ENCODE data around the gene LSR. TPM values are rescaled to one million over a fixed set of nuclear protein-coding genes. Genes with fewer than 3 reads are reported as not detected.

LSR gene, protein sequence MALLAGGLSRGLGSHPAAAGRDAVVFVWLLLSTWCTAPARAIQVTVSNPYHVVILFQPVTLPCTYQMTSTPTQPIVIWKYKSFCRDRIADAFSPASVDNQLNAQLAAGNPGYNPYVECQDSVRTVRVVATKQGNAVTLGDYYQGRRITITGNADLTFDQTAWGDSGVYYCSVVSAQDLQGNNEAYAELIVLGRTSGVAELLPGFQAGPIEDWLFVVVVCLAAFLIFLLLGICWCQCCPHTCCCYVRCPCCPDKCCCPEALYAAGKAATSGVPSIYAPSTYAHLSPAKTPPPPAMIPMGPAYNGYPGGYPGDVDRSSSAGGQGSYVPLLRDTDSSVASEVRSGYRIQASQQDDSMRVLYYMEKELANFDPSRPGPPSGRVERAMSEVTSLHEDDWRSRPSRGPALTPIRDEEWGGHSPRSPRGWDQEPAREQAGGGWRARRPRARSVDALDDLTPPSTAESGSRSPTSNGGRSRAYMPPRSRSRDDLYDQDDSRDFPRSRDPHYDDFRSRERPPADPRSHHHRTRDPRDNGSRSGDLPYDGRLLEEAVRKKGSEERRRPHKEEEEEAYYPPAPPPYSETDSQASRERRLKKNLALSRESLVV
- total RNA-seq, result 10 to 100 TPM; 36.8 to 64.9 (median 57.4) TPM
- total RNA-seq (2013), result 19.8 TPM
- 12.3 to 94.7 (median 39.4) reads per million in 29 experiments for total RNA-seq

DNA sequence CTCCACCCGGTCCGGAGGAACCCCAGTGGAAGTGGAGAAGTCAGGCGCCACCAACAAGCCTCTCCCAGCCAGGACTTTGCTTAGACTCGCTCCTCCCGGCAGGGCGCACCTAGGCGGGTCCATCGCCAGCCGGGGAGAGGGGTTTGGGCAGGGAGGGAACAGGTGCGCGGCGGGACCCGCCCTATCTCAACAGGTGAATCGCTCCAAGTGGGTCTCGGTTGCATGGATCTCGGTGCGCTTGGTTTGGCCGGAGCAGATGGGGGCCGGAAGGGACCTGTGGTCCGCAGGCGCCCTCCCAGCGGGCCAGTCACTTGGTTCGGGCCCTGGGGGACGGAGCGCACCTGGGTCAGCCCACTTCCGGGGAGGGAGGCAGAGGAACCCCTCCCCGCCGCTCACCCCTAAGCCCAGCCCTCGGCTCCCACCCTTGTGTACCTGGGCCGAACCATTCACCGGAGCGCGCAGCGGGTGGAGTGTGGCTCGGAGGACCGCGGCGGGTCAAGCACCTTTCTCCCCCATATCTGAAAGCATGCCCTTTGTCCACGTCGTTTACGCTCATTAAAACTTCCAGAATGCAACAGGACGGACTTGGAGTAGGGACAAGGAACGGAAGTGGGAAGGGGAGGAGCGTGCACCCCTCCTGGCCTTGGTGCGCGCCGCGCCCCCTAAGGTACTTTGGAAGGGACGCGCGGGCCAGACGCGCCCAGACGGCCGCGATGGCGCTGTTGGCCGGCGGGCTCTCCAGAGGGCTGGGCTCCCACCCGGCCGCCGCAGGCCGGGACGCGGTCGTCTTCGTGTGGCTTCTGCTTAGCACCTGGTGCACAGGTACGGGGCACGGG is at the start of gene LSR:
TSS of gene LSR (plus strand) at position 693 of the 836 bp plus-strand sequence. CDS start at position 714, 21 bp downstream.
- H3K4me1 ChIP-seq (ENCODE audit: control insufficient read depth in 1 of 2, extremely low read depth in 1 of 2, insufficient read depth in 2 of 2, low read length in 2 of 2), result peaks cover 3 to 31% of the 10 kb centered on the region in 2 experiments
- Mint-ChIP-seq H3K4me1 (peaks cover 31 to 50% (median 39%) of the 10 kb centered on the region in 3 donors), H3K27me3 (peaks cover 3 to 5% of the 10 kb centered on the region in 2 donors), H3K27ac (peak within 1 kb of the TSS; percentile 96 to 98), H3K4me3 (peak within 1 kb of the TSS; percentile 86 to 95 (median 91)), H3K36me3 (peaks cover 18% of the 10 kb centered on the region), H3K9me3 (peaks cover 4 to 11% (median 5%) of the 10 kb centered on the region in 3 donors)
- DNase-seq (peak; percentile 34 to 83 (median 67)), ATAC-seq (replicated peaks in 1 of 4) (peak; percentile 87 to 91 (median 90))
- H3K36me3 ChIP-seq (ENCODE audit: control insufficient read depth in 2 of 2, extremely low read depth in 1 of 2, insufficient read depth in 1 of 2, low read length in 1 of 2), result no peaks in the 10 kb centered on the region
- CTCF ChIA-PET, result interaction anchor here in 1 of 2 donors (1.0 kb wide), 1 partner anchor 247 kb away, joined by 3 read pairs; no protein-coding TSS in a partner anchor
- H3K4me3 ChIP-seq (ENCODE audit: control insufficient read depth in 1 of 2, extremely low read depth in 1 of 2, low read length in 1 of 2), result peak within 1 kb of the TSS; percentile 72 to 85
- H3K9me3 ChIP-seq, result no peaks in the 10 kb centered on the region
- H3K27ac ChIP-seq (ENCODE audit: low read length), result peak within 1 kb of the TSS; percentile 90
- under 1% methylated on average over 57 of the region's 69 CpGs for WGBS (ENCODE audit: insufficient coverage)
- peaks cover 2 to 26% of the 10 kb centered on the region in 2 experiments for H3K27me3 ChIP-seq (replicated peaks in 1 of 2; ENCODE audit: control insufficient read depth in 2 of 2, extremely low read depth in 1 of 2, insufficient read depth in 2 of 2, low read length in 1 of 2)
- POLR2A ChIA-PET, result no interaction called here

DNA sequence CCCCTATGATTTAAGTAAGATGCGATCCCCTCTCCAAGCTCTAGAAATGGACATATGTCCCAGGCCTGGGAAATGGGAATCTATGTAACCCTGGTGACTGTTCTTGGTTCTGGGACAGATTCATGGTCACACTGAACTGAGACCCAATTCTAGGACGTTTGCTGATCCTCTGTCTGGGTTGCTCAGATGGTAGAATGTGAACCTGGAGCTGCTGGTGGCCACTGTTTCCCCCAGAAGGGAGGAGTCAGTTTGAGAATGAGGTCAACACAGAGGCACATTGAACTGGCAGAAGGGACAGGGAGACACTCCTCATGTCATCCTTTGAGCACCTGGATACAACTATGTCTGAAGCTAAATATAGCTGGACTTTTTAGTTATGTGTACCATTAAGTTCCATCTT is 49.3 kb upstream of the LSR start:
- POLR2A ChIA-PET, result no interaction called here
- Histone ChIP-seq H3K36me3 (ENCODE audit: control insufficient read depth in 2 of 2, extremely low read depth in 1 of 2, insufficient read depth in 1 of 2, low read length in 1 of 2) (no peaks in the 10 kb centered on the region), H3K27ac (ENCODE audit: low read length) (no peak overlapping the region), H3K9me3 (no peaks in the 10 kb centered on the region), H3K4me1 (ENCODE audit: control insufficient read depth in 1 of 2, extremely low read depth in 1 of 2, insufficient read depth in 2 of 2, low read length in 2 of 2) (peaks cover 7 to 26% of the 10 kb centered on the region in 2 experiments), H3K27me3 (replicated peaks in 1 of 2; ENCODE audit: control insufficient read depth in 2 of 2, extremely low read depth in 1 of 2, insufficient read depth in 2 of 2, low read length in 1 of 2) (peaks cover 0 to 3% of the 10 kb centered on the region in 2 experiments), H3K4me3 (ENCODE audit: control insufficient read depth in 1 of 2, extremely low read depth in 1 of 2, low read length in 1 of 2) (no peak overlapping the region)
- no peak overlapping the region for H3K4me3 Mint-ChIP-seq
- H3K36me3 Mint-ChIP-seq, result no peaks in the 10 kb centered on the region
- H3K4me1 Mint-ChIP-seq, result peaks cover 45 to 67% (median 57%) of the 10 kb centered on the region in 3 donors
- no peaks in the 10 kb centered on the region for H3K9me3 Mint-ChIP-seq
- no CpG with 5 or more reads among the region's 2 CpGs for WGBS (ENCODE audit: insufficient coverage)
- H3K27ac Mint-ChIP-seq, result peak overlapping the region in 1 of 2 donors; percentile 51
- no peak for ATAC-seq (replicated peaks in 1 of 4)
- DNase-seq, result no peak
- H3K27me3 Mint-ChIP-seq, result no peaks in the 10 kb centered on the region
- CTCF ChIA-PET, result interaction anchor here in 1 of 2 donors (0.6 kb wide), 1 partner anchor 943 kb away, joined by 3 read pairs; no protein-coding TSS in a partner anchor

DNA sequence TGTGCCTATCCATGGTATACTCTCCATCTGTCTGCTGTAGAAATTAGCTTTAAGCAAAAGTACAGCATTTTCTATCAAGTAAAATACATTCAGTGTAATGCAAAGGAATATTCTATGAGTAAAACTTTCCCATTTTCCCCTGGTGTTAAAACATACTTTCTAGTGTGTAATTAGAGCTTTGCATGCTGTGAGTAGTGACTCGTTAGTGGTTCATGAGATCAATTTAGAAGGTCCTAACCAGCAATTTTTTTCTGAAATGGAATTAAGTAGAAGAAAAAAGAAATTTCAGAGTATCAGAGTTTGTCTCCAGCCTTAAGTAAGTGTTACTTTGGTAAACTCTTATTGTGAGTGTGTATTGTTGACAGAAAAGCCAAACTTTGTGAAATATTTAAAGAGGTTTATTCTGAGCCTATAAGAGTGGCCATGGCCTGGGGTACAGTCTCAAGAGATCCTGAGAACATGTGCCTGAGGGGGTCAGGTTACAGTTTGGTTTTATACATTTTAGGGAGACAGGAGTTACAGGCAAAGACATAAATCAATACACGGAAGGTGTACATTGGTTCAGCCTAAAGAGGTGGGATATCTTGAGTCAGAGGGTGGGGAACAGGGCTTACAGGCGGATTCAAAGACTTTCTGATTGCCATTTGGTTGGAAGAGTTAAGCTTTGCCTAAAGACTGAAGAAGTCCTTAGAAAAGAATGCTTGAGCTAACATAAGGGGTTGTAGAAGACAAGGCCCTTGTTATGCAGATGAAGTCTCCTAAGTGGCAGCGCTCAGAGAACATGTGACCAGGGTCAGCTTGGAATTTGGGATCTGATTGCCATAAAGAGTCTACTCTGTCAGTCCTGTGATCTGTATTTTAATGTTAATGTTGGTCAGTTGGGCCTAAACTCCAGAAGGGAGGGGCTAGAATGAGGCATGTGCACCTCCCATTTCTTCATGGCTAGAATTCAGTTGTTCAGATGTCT is 45.8 kb upstream of the LSR start:
- 98% methylated on average over 4 of the region's 4 CpGs for WGBS (ENCODE audit: insufficient coverage)
- H3K9me3 ChIP-seq, result no peaks in the 10 kb centered on the region
- ChIA-PET POLR2A (interaction anchor here in 1 of 2 donors (0.6 kb wide), 1 partner anchor 209 kb away, joined by 3 read pairs; no protein-coding TSS in a partner anchor), CTCF (interaction anchor here in 1 of 2 donors (0.5 kb wide), 1 partner anchor 39 kb away, joined by 3 read pairs; no protein-coding TSS in a partner anchor)
- ATAC-seq (replicated peaks in 1 of 4), result no peak
- peaks cover 37 to 59% of the 10 kb centered on the region in 2 experiments for H3K4me1 ChIP-seq (ENCODE audit: control insufficient read depth in 1 of 2, extremely low read depth in 1 of 2, insufficient read depth in 2 of 2, low read length in 2 of 2)
- peak overlapping the region; percentile 91 for H3K27ac ChIP-seq (ENCODE audit: low read length)
- H3K27me3 Mint-ChIP-seq, result no peaks in the 10 kb centered on the region
- peaks cover 0 to 2% (median 1%) of the 10 kb centered on the region in 3 donors for H3K9me3 Mint-ChIP-seq
- peak overlapping the region; percentile 98 to 99 for H3K27ac Mint-ChIP-seq
- DNase-seq, result no peak
- no peaks in the 10 kb centered on the region for H3K36me3 ChIP-seq (ENCODE audit: control insufficient read depth in 2 of 2, extremely low read depth in 1 of 2, insufficient read depth in 1 of 2, low read length in 1 of 2)
- H3K36me3 Mint-ChIP-seq, result no peaks in the 10 kb centered on the region
- H3K27me3 ChIP-seq (replicated peaks in 1 of 2; ENCODE audit: control insufficient read depth in 2 of 2, extremely low read depth in 1 of 2, insufficient read depth in 2 of 2, low read length in 1 of 2), result no peaks in the 10 kb centered on the region
- H3K4me1 Mint-ChIP-seq, result peaks cover 77 to 85% (median 83%) of the 10 kb centered on the region in 3 donors
- no peak overlapping the region for H3K4me3 Mint-ChIP-seq
- H3K4me3 ChIP-seq (ENCODE audit: control insufficient read depth in 1 of 2, extremely low read depth in 1 of 2, low read length in 1 of 2), result no peak overlapping the region

DNA sequence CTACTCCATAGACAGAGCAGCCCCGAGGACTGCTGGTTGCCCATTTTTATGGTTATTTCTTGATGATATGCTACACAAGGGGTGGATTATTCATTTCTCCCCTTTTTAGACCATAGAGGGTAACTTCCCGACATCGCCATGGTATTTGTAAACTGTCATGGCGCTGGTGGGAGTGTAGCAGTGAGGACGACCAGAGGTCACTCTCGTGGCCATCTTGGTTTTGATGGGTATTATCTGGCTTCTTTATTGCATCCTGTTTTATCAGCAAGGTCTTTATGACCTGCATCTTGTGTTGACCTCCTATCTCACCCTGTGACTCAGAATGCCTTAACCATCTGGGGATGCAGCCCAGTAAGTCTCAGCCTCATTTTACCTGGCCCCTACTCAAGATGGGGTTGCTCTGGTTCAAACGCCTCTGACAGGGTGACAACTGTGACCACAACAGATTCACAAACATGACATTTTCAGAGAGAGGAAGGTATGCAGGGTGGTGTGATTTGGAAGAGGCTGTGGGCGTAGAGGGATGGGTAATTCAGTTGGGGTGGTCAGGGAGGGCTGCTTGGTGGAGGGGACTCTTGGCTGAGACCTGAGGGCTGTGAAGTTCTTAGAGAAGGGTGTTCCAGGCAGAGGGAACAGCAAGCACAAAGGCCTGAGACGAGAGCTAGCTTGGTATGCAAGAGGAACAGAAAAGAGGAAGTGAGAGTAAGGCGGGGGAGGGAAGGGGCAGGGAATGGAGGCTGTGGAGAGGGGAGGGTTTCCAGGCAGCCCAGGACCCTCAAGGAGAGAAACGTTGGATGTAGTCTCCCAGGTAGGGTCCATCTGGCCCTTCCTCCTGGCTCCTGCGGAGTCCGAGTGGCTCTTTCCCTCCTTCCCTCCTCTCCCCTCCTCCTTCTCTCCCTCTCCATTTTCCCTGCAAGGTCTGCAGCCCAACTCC is 43.7 kb upstream of the LSR start:
- CTCF ChIA-PET, result interaction anchor here in 1 of 2 donors (0.6 kb wide), 1 partner anchor 52 kb away, joined by 4 read pairs; no protein-coding TSS in a partner anchor
- peaks cover 0 to 4% (median 3%) of the 10 kb centered on the region in 3 donors for H3K9me3 Mint-ChIP-seq
- H3K4me3 Mint-ChIP-seq, result peak overlapping the region in 1 of 3 donors; percentile 72
- H3K27ac Mint-ChIP-seq, result peak overlapping the region; percentile 98 to 99
- no peaks in the 10 kb centered on the region for H3K27me3 Mint-ChIP-seq
- H3K27me3 ChIP-seq (replicated peaks in 1 of 2; ENCODE audit: control insufficient read depth in 2 of 2, extremely low read depth in 1 of 2, insufficient read depth in 2 of 2, low read length in 1 of 2), result no peaks in the 10 kb centered on the region
- no peaks in the 10 kb centered on the region for H3K36me3 Mint-ChIP-seq
- no peak overlapping the region for H3K4me3 ChIP-seq (ENCODE audit: control insufficient read depth in 1 of 2, extremely low read depth in 1 of 2, low read length in 1 of 2)
- no peaks in the 10 kb centered on the region for H3K36me3 ChIP-seq (ENCODE audit: control insufficient read depth in 2 of 2, extremely low read depth in 1 of 2, insufficient read depth in 1 of 2, low read length in 1 of 2)
- peaks cover 85 to 88% (median 88%) of the 10 kb centered on the region in 3 donors for H3K4me1 Mint-ChIP-seq
- H3K27ac ChIP-seq (ENCODE audit: low read length), result peak overlapping the region; percentile 91
- DNase-seq, result peak in 2 of 35 experiments; percentile 36 to 42
- no peaks in the 10 kb centered on the region for H3K9me3 ChIP-seq
- ATAC-seq (replicated peaks in 1 of 4), result no peak
- 51% methylated on average over 4 of the region's 13 CpGs for WGBS (ENCODE audit: insufficient coverage)
- H3K4me1 ChIP-seq (ENCODE audit: control insufficient read depth in 1 of 2, extremely low read depth in 1 of 2, insufficient read depth in 2 of 2, low read length in 2 of 2), result peaks cover 37 to 71% of the 10 kb centered on the region in 2 experiments
- POLR2A ChIA-PET, result no interaction called here

Data from T-cell (primary cell).